HEK293T (cell line): ENCODE measurements around the gene TCN2.
"Not testable (repeated sequence)": the region's sequence is repeated elsewhere in the genome, so short reads cannot be mapped to it uniquely, and the experiment has no call there.

Source experiments
- CTCF ChIA-PET: fragments of 350-600 bp; formaldehyde crosslinking; extraction: SDS; loops from one replicate; lab custom pipeline; 2021; ENCODE audit warnings: antibody characterized with exemption, inconsistent platforms; lab: Yijun Ruan, JAX
- POLR2A ChIA-PET: fragments of 350-600 bp; formaldehyde crosslinking; extraction: SDS; loops from one replicate; lab custom pipeline; 2020; ENCODE audit warnings: antibody characterized with exemption, inconsistent platforms; lab: Yijun Ruan, JAX
- DNase-seq: peaks from one replicate; pipeline ENCODE4 v3.0.0; 2012; ENCODE audit warnings: mixed read lengths; ENCODE audit errors: extremely low spot score
- ARNT ChIP-seq: fragments of 450-650 bp; IDR thresholded peaks from 2 replicates; pipeline ENCODE4 v1.6.1; 2017; ENCODE audit warnings: mild to moderate bottlenecking
- BHLHE40 ChIP-seq: fragments of 450-650 bp; IDR thresholded peaks from 2 replicates; pipeline ENCODE4 v1.6.1; 2016; ENCODE audit warnings: mild to moderate bottlenecking, moderate library complexity, borderline replicate concordance
- CTBP1 ChIP-seq: fragments of 450-650 bp; IDR thresholded peaks from 2 replicates; pipeline ENCODE4 v1.6.1; 2016; ENCODE audit warnings: borderline replicate concordance
- ELF4 ChIP-seq: fragments of 450-650 bp; IDR thresholded peaks from 2 replicates; pipeline ENCODE4 v1.6.1; 2017; ENCODE audit warnings: antibody characterized with exemption
- FOXA1 ChIP-seq: fragments of 450-650 bp; IDR thresholded peaks from 2 replicates; pipeline ENCODE4 v1.6.1; 2016; ENCODE audit warnings: mild to moderate bottlenecking
- FOXK2 ChIP-seq: fragments of 450-650 bp; IDR thresholded peaks from 2 replicates; pipeline ENCODE4 v1.6.1; 2016; ENCODE audit warnings: mild to moderate bottlenecking
- FOXM1 ChIP-seq: fragments of 450-650 bp; IDR thresholded peaks from 2 replicates; pipeline ENCODE4 v1.6.1; 2017; ENCODE audit warnings: mild to moderate bottlenecking, borderline replicate concordance
- HDGF ChIP-seq: fragments of 450-650 bp; IDR thresholded peaks from 2 replicates; pipeline ENCODE4 v1.6.1; 2017; ENCODE audit warnings: antibody characterized with exemption, borderline replicate concordance
- L3MBTL2 ChIP-seq: fragments of 450-650 bp; conservative IDR thresholded peaks from 2 replicates; pipeline ENCODE4 v1.6.1; 2016; ENCODE audit warnings: mild to moderate bottlenecking
- LEF1 ChIP-seq: fragments of 450-650 bp; IDR thresholded peaks from 2 replicates; pipeline ENCODE4 v1.6.1; 2017; ENCODE audit warnings: mild to moderate bottlenecking, borderline replicate concordance
- NFRKB ChIP-seq: fragments of 450-650 bp; IDR thresholded peaks from 2 replicates; pipeline ENCODE4 v1.6.1; 2016; ENCODE audit warnings: mild to moderate bottlenecking, moderate library complexity
- SP1 ChIP-seq: fragments of 450-650 bp; IDR thresholded peaks from 2 replicates; pipeline ENCODE4 v1.6.1; 2017
- SUZ12 ChIP-seq: fragments of 450-650 bp; IDR thresholded peaks from 2 replicates; pipeline ENCODE4 v1.6.1; 2016; ENCODE audit warnings: mild to moderate bottlenecking
- TARDBP ChIP-seq: fragments of 450-650 bp; IDR thresholded peaks from 2 replicates; pipeline ENCODE4 v1.6.1; 2016
- ZNF384 ChIP-seq: fragments of 450-650 bp; IDR thresholded peaks from 2 replicates; pipeline ENCODE4 v1.6.1; 2016
- TF ChIP-seq, protein P1 (sequence below): fragments of 450-650 bp; IDR thresholded peaks from 2 replicates; pipeline ENCODE4 v1.6.1; 2016

The TCN2 gene

DNA sequence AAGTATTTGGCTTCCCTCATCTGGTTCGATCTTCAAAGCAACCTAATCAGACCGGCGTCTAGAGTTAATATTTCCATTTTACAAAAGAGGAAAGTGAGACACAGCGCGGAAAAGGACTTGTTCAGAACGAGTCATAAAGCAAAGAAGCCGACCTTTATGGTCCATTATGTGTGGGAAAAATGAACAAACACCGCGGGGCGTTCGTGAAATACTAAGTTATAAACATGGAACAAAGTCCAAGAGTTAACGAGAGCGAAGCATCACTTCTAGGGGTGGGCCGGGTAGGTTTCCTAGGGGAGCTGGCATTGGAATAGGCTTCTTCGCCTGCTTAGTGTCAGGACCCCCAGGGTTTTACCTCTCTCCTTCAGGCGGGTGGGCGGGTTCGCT lies 60.1 kb downstream of the TCN2 start:
- TF ChIP-seq FOXM1 (no peak), BHLHE40 (no peak), HDGF (no peak), LEF1 (no peak), FOXK2 (no peak), ARNT (no peak), SUZ12 (no peak), SP1 (no peak), L3MBTL2 (no peak), ZNF384 (no peak), TARDBP (no peak), FOXA1 (no peak), CTBP1 (no peak), NFRKB (no peak)
- TF ChIP-seq, protein P1, sequence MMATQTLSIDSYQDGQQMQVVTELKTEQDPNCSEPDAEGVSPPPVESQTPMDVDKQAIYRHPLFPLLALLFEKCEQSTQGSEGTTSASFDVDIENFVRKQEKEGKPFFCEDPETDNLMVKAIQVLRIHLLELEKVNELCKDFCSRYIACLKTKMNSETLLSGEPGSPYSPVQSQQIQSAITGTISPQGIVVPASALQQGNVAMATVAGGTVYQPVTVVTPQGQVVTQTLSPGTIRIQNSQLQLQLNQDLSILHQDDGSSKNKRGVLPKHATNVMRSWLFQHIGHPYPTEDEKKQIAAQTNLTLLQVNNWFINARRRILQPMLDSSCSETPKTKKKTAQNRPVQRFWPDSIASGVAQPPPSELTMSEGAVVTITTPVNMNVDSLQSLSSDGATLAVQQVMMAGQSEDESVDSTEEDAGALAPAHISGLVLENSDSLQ, result no peak
- DNase-seq, result no peak
- POLR2A ChIA-PET, result interaction anchor here (0.9 to 1.2 kb wide), 4 partner anchors 15 to 35 kb away, joined by 3 read pairs; partner anchors contain the start of gene SLC35E4
- CTCF ChIA-PET, result interaction anchor here (0.8 kb wide), 1 partner anchor 32 kb away, joined by 3 read pairs; no protein-coding TSS in a partner anchor

- CTCF ChIA-PET, result interaction anchor here (0.8 to 1.0 kb wide), 2 partner anchors 12 to 33 kb away, joined by 3 read pairs; no protein-coding TSS in a partner anchor
- TF ChIP-seq HDGF (no peak), L3MBTL2 (peak; percentile 69)
- POLR2A ChIA-PET, result interaction anchor here (0.6 to 1.6 kb wide), 7 partner anchors 11 to 73 kb away, joined by 3 to 4 read pairs (median 3); partner anchors contain the start of gene SLC35E4
- DNase-seq, result peak; percentile 99
Observed at GRCh38 chr22:30667494-30668385, 60.8 kb downstream of the TCN2 start, which contains the start of gene DUSP18. Gene DUSP18 (minus strand): TSS chr22:30667875. CDS start chr22:30664003, 3,872 bp downstream.

GRCh38 chr22:30668386-30668710 lies 61.4 kb downstream of the TCN2 start:
- CTCF ChIA-PET, result interaction anchor here (1.0 kb wide), 1 partner anchor 11 kb away, joined by 3 read pairs; no protein-coding TSS in a partner anchor
- no peak for TF ChIP-seq HDGF
- TF ChIP-seq ARNT, result no peak
- TF ChIP-seq FOXM1, result no peak
- no peak for TF ChIP-seq FOXA1
- no peak for TF ChIP-seq CTBP1
- TF ChIP-seq ZNF384, result no peak
- TF ChIP-seq TARDBP, result no peak
- no peak for TF ChIP-seq BHLHE40
- no peak for TF ChIP-seq SP1
- TF ChIP-seq, protein P1, result no peak
- TF ChIP-seq NFRKB, result no peak
- no peak for TF ChIP-seq ELF4
- no peak for TF ChIP-seq SUZ12
- POLR2A ChIA-PET, result interaction anchor here (0.6 to 1.6 kb wide), 3 partner anchors 11 to 72 kb away, joined by 3 to 4 read pairs (median 3); partner anchors contain the start of gene SLC35E4
- DNase-seq, result peak; percentile 44

GRCh38 chr22:30671071-30671470 lies 64.1 kb downstream of the TCN2 start:
- no peak for DNase-seq
- CTCF ChIA-PET, result no interaction called here
- TF ChIP-seq ZNF384 (no peak), ARNT (no peak), CTBP1 (no peak), FOXK2 (no peak), FOXM1 (no peak), FOXA1 (no peak), L3MBTL2 (no peak), BHLHE40 (no peak), SUZ12 (no peak), LEF1 (no peak)
- POLR2A ChIA-PET, result no interaction called here

GRCh38 chr22:30673136-30673535 lies 66.2 kb downstream of the TCN2 start:
- ChIA-PET CTCF (no interaction called here), POLR2A (no interaction called here)

DNA sequence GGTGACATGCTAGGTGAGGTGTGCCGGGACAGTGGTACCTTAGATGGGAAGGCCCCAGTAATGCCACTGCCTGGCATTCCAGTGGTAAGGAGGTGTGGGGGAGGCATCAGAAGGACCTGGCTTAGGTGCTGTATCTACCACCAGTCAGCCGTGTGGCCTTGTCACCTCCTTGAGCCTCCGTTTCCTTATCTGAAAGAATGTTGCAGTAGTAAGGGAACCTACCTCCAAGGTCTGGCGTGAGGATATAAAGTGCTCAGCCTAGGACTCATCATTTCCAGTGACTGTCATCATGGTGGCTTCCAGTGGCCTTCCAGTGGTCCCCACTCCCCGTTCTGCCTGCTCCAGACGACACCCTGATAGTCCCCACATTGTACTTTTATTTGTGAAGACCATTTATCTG lies 67.5 kb downstream of the TCN2 start:
- POLR2A ChIA-PET, result no interaction called here

More at GRCh38 chr22:30673136-30673535, 66.2 kb downstream of the TCN2 start:
- DNase-seq, result no peak
- TF ChIP-seq FOXK2 (no peak), HDGF (no peak), NFRKB (no peak), TARDBP (no peak), SUZ12 (no peak), FOXA1 (no peak), BHLHE40 (no peak), FOXM1 (no peak), CTBP1 (no peak), ZNF384 (no peak), ELF4 (no peak)
- TF ChIP-seq, protein P1, result no peak

GRCh38 chr22:30675436-30675835 lies 68.5 kb downstream of the TCN2 start:
- CTCF ChIA-PET, result no interaction called here
- POLR2A ChIA-PET, result no interaction called here
- DNase-seq, result no peak
- no peak for TF ChIP-seq TARDBP
- no peak for TF ChIP-seq BHLHE40
- no peak for TF ChIP-seq HDGF
- TF ChIP-seq, protein P1, result no peak
- no peak for TF ChIP-seq ZNF384
- no peak for TF ChIP-seq FOXA1

More for the DNA sequence above, 67.5 kb downstream of the TCN2 start:
- CTCF ChIA-PET, result no interaction called here
- no peak for TF ChIP-seq TARDBP
- no peak for DNase-seq

DNA sequence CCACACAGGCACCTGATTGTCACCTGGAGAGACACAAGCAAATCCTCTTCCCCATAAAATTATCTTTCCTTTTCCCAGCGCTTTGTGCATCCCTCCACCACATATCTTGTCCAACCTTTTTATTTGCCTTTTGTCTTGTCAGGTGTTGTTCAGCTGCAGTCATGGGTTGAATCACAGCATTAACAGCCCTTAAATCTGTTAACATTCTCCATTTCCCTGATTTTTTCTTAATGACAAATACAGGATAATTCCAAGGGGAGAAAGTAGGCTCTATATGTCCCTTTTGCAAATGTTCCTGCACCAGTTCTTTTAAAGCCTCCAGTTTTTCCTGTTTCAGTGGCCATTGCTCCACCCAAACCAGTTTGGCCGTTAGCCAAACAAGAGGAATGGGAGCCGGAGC lies 69.6 kb downstream of the TCN2 start:
- DNase-seq, CTCF ChIA-PET, POLR2A ChIA-PET: not testable (repeated sequence)
